HG03060 (cell line): Measurements from ENCODE around the gene MGST2.

Experiments
- ATAC-seq: cut with Tn5 transposase; IDR thresholded peaks from one replicate; pipeline ENCODE4 v1.9.1; 2021; ENCODE audit warnings: low read depth, moderate number of reproducible peaks; ENCODE audit not compliant: unreplicated experiment

Gene MGST2

GRCh38 chr4:139669335-139669734, 3.7 kb downstream of the MGST2 start:
- ATAC-seq = no peak

GRCh38 chr4:139669890-139670289, 4.3 kb downstream of the MGST2 start:
- no peak for ATAC-seq

- ATAC-seq = no peak
Measured at GRCh38 chr4:139670775-139671174, 5.2 kb downstream of the MGST2 start.

GRCh38 chr4:139672215-139672614, 6.6 kb downstream of the MGST2 start:
- ATAC-seq = no peak

GRCh38 chr4:139672732-139673131, 7.1 kb downstream of the MGST2 start:
- no peak for ATAC-seq

- ATAC-seq = no peak
Measured at GRCh38 chr4:139674875-139675550, 9.4 kb downstream of the MGST2 start.

- ATAC-seq = no peak
Measured at GRCh38 chr4:139675651-139676050, 10.0 kb downstream of the MGST2 start.

GRCh38 chr4:139676365-139676764, 10.7 kb downstream of the MGST2 start:
- ATAC-seq = no peak

- no peak for ATAC-seq
Measured at GRCh38 chr4:139676913-139677585, 11.4 kb downstream of the MGST2 start.

GRCh38 chr4:139682309-139682708, 16.7 kb downstream of the MGST2 start:
- ATAC-seq = no peak

GRCh38 chr4:139682741-139683151, 17.1 kb downstream of the MGST2 start:
- no peak for ATAC-seq

GRCh38 chr4:139684351-139684750, 18.7 kb downstream of the MGST2 start:
- no peak for ATAC-seq

- ATAC-seq = no peak
Measured at GRCh38 chr4:139685180-139685579, 19.6 kb downstream of the MGST2 start.

- ATAC-seq = no peak
Measured at GRCh38 chr4:139686130-139686529, 20.5 kb downstream of the MGST2 start.

- no peak for ATAC-seq
Measured at GRCh38 chr4:139686988-139687387, 21.4 kb downstream of the MGST2 start.

- no peak for ATAC-seq
Measured at GRCh38 chr4:139689093-139689722, 23.6 kb downstream of the MGST2 start.

- ATAC-seq = no peak
Measured at GRCh38 chr4:139690419-139690818, 24.8 kb downstream of the MGST2 start.

- ATAC-seq = no peak
Measured at GRCh38 chr4:139692309-139693012, 26.8 kb downstream of the MGST2 start.

GRCh38 chr4:139694522-139695107, 29.0 kb downstream of the MGST2 start:
- ATAC-seq = no peak

- no peak for ATAC-seq
Measured at GRCh38 chr4:139696491-139696890, 30.9 kb downstream of the MGST2 start.
